ENCODE data around the gene KIF17.

KIF17 gene

GRCh38 chr1:20616847-20617487, 100.8 kb downstream of the KIF17 start:
- no peak for FAIRE-seq

GRCh38 chr1:20615946-20616846, 101.6 kb downstream of the KIF17 start:
- no peak for FAIRE-seq

GRCh38 chr1:20614131-20614579, 103.7 kb downstream of the KIF17 start:
- no peak for FAIRE-seq
